PC-9 (cell line): ENCODE measurements around the gene KCNC3. TPM values are rescaled to one million over a fixed set of nuclear protein-coding genes. Genes with fewer than 3 reads are reported as not detected.

Source experiments
- BruUV-seq: library from RNA; stranded (reverse); fragments of 400-500 nt; replicated peaks from 2 replicates; lab custom pipeline; 2021; lab: Mats Ljungman, UMichigan
- CTCF ChIA-PET: fragments of 300-600 bp; sonication (Branson Sonifier 250); formaldehyde crosslinking; loops from one replicate; lab custom pipeline; 2022; ENCODE audit warnings: antibody characterized with exemption; lab: Charles Lee
- POLR2A ChIA-PET: fragments of 300-600 bp; sonication (Branson Sonifier 250); formaldehyde crosslinking; loops from one replicate; lab custom pipeline; 2022; ENCODE audit warnings: antibody characterized with exemption; ENCODE audit not compliant: unreplicated experiment; lab: Charles Lee
- DNase-seq, 2 experiments: peaks; one replicate each; pipeline versions ENCODE4 v3.0.0 to v3.0.0-alpha.2; 2015 to 2022; ENCODE audit warnings: mixed read lengths in 1 of 2
- H2AFZ ChIP-seq: fragments of 200-600 bp; sonication (generic); 2 replicates; pipeline ENCODE4 v1.8.1; 2017; ENCODE audit warnings: antibody characterized with exemption
- H3F3A ChIP-seq: fragments of 200-600 bp; sonication (generic); 2 replicates; pipeline ENCODE4 v1.8.1; 2017; ENCODE audit warnings: antibody characterized with exemption, mild to moderate bottlenecking, low read depth; ENCODE audit not compliant: insufficient read depth
- H3K27ac ChIP-seq: fragments of 200-600 bp; sonication (generic); 2 replicates; pipeline ENCODE4 v1.6.1; 2016; ENCODE audit warnings: mixed run types
- H3K27me3 ChIP-seq: fragments of 200-600 bp; sonication (generic); 2 replicates; pipeline ENCODE4 v1.6.1; 2016; ENCODE audit warnings: low read depth, mixed run types; ENCODE audit not compliant: insufficient read depth
- H3K36me3 ChIP-seq: fragments of 200-600 bp; sonication (generic); 2 replicates; pipeline ENCODE4 v1.6.1; 2016; ENCODE audit warnings: low read depth, mixed run types
- H3K4me1 ChIP-seq: fragments of 200-600 bp; sonication (generic); replicated peaks from 2 replicates; pipeline ENCODE4 v1.6.1; 2016; ENCODE audit warnings: mixed run types; ENCODE audit not compliant: insufficient read depth
- H3K4me2 ChIP-seq: fragments of 200-600 bp; sonication (generic); 2 replicates; pipeline ENCODE4 v1.6.1; 2017; ENCODE audit warnings: mixed run types
- H3K4me3 ChIP-seq: fragments of 200-600 bp; sonication (generic); 2 replicates; pipeline ENCODE4 v1.6.1; 2016; ENCODE audit warnings: mixed run types
- H3K79me2 ChIP-seq: fragments of 200-600 bp; sonication (generic); 2 replicates; pipeline ENCODE4 v1.6.1; 2017; ENCODE audit warnings: low read depth, mixed run types
- H3K9me2 ChIP-seq: fragments of 200-600 bp; sonication (generic); 2 replicates; pipeline ENCODE4 v1.8.1; 2017; ENCODE audit warnings: mild to moderate bottlenecking; ENCODE audit not compliant: insufficient read depth
- H3K9me3 ChIP-seq: fragments of 200-600 bp; sonication (generic); 2 replicates; pipeline ENCODE4 v1.8.1; 2016; ENCODE audit warnings: low read depth; ENCODE audit not compliant: insufficient read depth
- H4K20me1 ChIP-seq: fragments of 200-600 bp; sonication (generic); 2 replicates; pipeline ENCODE4 v1.8.1; 2017; ENCODE audit not compliant: insufficient read depth
- CTCF ChIP-seq: fragments of 200-600 bp; sonication (generic); conservative IDR thresholded peaks from 2 replicates; pipeline ENCODE4 v1.6.1; 2017; ENCODE audit warnings: mixed run types, antibody characterized with exemption, mild to moderate bottlenecking, moderate library complexity
- EZH2 ChIP-seq: fragments of 200-600 bp; sonication (generic); IDR thresholded peaks from 2 replicates; pipeline ENCODE4 v1.8.0; 2017; ENCODE audit warnings: antibody characterized with exemption, low read depth
- intact Hi-C: fragments of 100-400 bp; cut with micrococcal nuclease; formaldehyde crosslinking; loops from one replicate; pipeline ENCODE4 v1.10.0; 2022; ENCODE audit not compliant: unreplicated experiment
- total RNA-seq: library from RNA; stranded (reverse); gene quantifications from 2 replicates; pipeline ENCODE4 v1.2.3, GENCODE V29; 2021

Gene KCNC3
- total RNA-seq, 1 experiment from 2014 or later, result 9.0 TPM

GRCh38 chr19:50308991-50309390, 20.2 kb downstream of the KCNC3 start:
- BruUV-seq, result no TSS peak
- TF ChIP-seq EZH2 (no peak), CTCF (no peak)
- no peak for DNase-seq
- Histone ChIP-seq H3K4me1 (no peaks in the 10 kb centered on the region), H3K4me3 (no peak overlapping the region), H3K27ac (no peak overlapping the region), H2AFZ (no peak overlapping the region), H3K79me2 (no peaks in the 10 kb centered on the region), H3K27me3 (no peaks in the 10 kb centered on the region), H3K4me2 (no peak overlapping the region), H3K9me2 (no peaks in the 10 kb centered on the region), H3K36me3 (0 out of 2 replicates have a peak, but pooled peaks cover 1% of the 10 kb centered on the region), H4K20me1 (peaks cover 6% of the 10 kb centered on the region; the same call in 1 of the 2 replicates), H3K9me3 (no peaks in the 10 kb centered on the region), H3F3A (peaks cover 8% of the 10 kb centered on the region; the same call in 1 of the 2 replicates)
- intact Hi-C loops, result no loop called here
- ChIA-PET CTCF (no interaction called here), POLR2A (no interaction called here)

GRCh38 chr19:50303558-50303957, 25.6 kb downstream of the KCNC3 start:
- ChIA-PET POLR2A (no interaction called here), CTCF (interaction anchor here (0.7 kb wide), 1 partner anchor 9 kb away, joined by 3 read pairs; no protein-coding TSS in a partner anchor)
- TF ChIP-seq CTCF (no peak), EZH2 (no peak)
- H2AFZ ChIP-seq, result no peak overlapping the region
- no peak overlapping the region for H3K4me3 ChIP-seq
- H3F3A ChIP-seq, result peaks cover 13% of the 10 kb centered on the region
- BruUV-seq, result no TSS peak
- H3K27me3 ChIP-seq, result no peaks in the 10 kb centered on the region
- H3K4me1 ChIP-seq, result peaks cover 17% of the 10 kb centered on the region
- no peaks in the 10 kb centered on the region for H3K79me2 ChIP-seq
- no peaks in the 10 kb centered on the region for H3K9me2 ChIP-seq
- no peak overlapping the region for H3K27ac ChIP-seq
- no peaks in the 10 kb centered on the region for H4K20me1 ChIP-seq
- no peaks in the 10 kb centered on the region for H3K9me3 ChIP-seq
- intact Hi-C loops, result no loop called here
- peaks cover 7% of the 10 kb centered on the region; the same call in 1 of the 2 replicates for H3K36me3 ChIP-seq
- no peak for DNase-seq
- H3K4me2 ChIP-seq, result no peak overlapping the region

GRCh38 chr19:50301607-50301971, 27.6 kb downstream of the KCNC3 start:
- CTCF ChIA-PET, result no interaction called here
- BruUV-seq, result no TSS peak

More at GRCh38 chr19:50301607-50301971, 27.6 kb downstream of the KCNC3 start:
- peaks cover 17% of the 10 kb centered on the region for H3K4me1 ChIP-seq
- H3K4me2 ChIP-seq, result peak overlapping the region; percentile 60
- H3K27ac ChIP-seq, result peak overlapping the region; percentile 44; the same call in 1 of the 2 replicates
- no peaks in the 10 kb centered on the region for H3K9me2 ChIP-seq
- no peak overlapping the region for H2AFZ ChIP-seq
- POLR2A ChIA-PET, result interaction anchor here (0.6 kb wide), 1 partner anchor 349 kb away, joined by 6 read pairs; no protein-coding TSS in a partner anchor
- no peaks in the 10 kb centered on the region for H3K9me3 ChIP-seq
- DNase-seq, result no peak
- TF ChIP-seq EZH2, result no peak
- no peak overlapping the region for H3K4me3 ChIP-seq
- no peaks in the 10 kb centered on the region for H3K27me3 ChIP-seq
- H3K36me3 ChIP-seq, result peaks cover 7% of the 10 kb centered on the region; the same call in 1 of the 2 replicates
- H3F3A ChIP-seq, result peaks cover 13% of the 10 kb centered on the region
- H4K20me1 ChIP-seq, result no peaks in the 10 kb centered on the region
- no peaks in the 10 kb centered on the region for H3K79me2 ChIP-seq
- intact Hi-C loops, result no loop called here
